GM12864 (cell line): ENCODE measurements around the gene DENND2C.

Experiments
- DNase-seq: peaks from one replicate; pipeline ENCODE4 v3.0.0-alpha.2; 2011; ENCODE audit warnings: low read depth
- H3K4me3 ChIP-seq: 2 replicates; pipeline ENCODE4 v1.5.1; 2011; ENCODE audit warnings: mild to moderate bottlenecking, low read depth, low read length, control low read depth
- TF ChIP-seq, protein P1 (sequence below): IDR thresholded peaks from 2 replicates; pipeline ENCODE4 v1.5.1; 2011; ENCODE audit warnings: low read depth, mild to moderate bottlenecking, moderate library complexity, low read length, control low read depth, inconsistent platforms; ENCODE audit errors: missing control alignments

Gene DENND2C

GRCh38 chr1:114618606-114619005 lies 51.2 kb downstream of the DENND2C start:
- TF ChIP-seq, protein P1, sequence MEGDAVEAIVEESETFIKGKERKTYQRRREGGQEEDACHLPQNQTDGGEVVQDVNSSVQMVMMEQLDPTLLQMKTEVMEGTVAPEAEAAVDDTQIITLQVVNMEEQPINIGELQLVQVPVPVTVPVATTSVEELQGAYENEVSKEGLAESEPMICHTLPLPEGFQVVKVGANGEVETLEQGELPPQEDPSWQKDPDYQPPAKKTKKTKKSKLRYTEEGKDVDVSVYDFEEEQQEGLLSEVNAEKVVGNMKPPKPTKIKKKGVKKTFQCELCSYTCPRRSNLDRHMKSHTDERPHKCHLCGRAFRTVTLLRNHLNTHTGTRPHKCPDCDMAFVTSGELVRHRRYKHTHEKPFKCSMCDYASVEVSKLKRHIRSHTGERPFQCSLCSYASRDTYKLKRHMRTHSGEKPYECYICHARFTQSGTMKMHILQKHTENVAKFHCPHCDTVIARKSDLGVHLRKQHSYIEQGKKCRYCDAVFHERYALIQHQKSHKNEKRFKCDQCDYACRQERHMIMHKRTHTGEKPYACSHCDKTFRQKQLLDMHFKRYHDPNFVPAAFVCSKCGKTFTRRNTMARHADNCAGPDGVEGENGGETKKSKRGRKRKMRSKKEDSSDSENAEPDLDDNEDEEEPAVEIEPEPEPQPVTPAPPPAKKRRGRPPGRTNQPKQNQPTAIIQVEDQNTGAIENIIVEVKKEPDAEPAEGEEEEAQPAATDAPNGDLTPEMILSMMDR: no peak
- H3K4me3 ChIP-seq: no peak overlapping the region
- DNase-seq: no peak

- TF ChIP-seq, protein P1: no peak
- no peak overlapping the region for H3K4me3 ChIP-seq
- no peak for DNase-seq
Observed at GRCh38 chr1:114610546-114611245, 59.2 kb downstream of the DENND2C start.

- no peak overlapping the region for H3K4me3 ChIP-seq
- no peak for DNase-seq
- TF ChIP-seq, protein P1: no peak
Observed at GRCh38 chr1:114609826-114610225, 60.0 kb downstream of the DENND2C start.

- no peak overlapping the region for H3K4me3 ChIP-seq
- TF ChIP-seq, protein P1: no peak
- DNase-seq: no peak
Observed at GRCh38 chr1:114609026-114609425, 60.8 kb downstream of the DENND2C start.

DNA sequence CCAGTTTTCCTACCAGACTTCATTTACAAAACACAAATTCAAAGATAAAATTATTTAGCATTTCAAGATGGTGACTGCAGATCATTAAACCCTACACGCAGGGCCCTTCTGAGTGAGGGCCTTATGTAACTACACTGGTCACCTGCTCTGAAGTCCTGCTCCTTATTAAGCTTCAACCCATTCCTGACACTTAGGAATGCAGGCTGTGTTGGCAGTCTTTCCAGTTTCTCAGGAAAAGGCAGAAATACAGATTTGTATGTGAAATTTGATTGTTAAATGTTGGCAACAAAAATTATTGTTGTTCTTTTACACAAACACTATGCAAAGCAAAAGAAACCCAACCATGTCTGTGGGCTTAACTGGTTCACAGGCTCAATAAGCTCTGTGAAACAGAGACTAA lies 62.6 kb downstream of the DENND2C start:
- TF ChIP-seq, protein P1: no peak
- no peak overlapping the region for H3K4me3 ChIP-seq
- DNase-seq: no peak

- no peak for DNase-seq
- no peak overlapping the region for H3K4me3 ChIP-seq
- TF ChIP-seq, protein P1: no peak
Observed at GRCh38 chr1:114597949-114598348, 71.9 kb downstream of the DENND2C start.

- TF ChIP-seq, protein P1: no peak
- DNase-seq: no peak
- H3K4me3 ChIP-seq: no peak overlapping the region
Observed at GRCh38 chr1:114595602-114596001, 74.2 kb downstream of the DENND2C start.
